B cell (primary cell): Measurements from ENCODE around the gene PGLYRP2. TPM values are rescaled to one million over a fixed set of nuclear protein-coding genes. Genes with fewer than 3 reads are reported as not detected.

Source experiments
- ATAC-seq: fragments of 200-7000 bp; cut with Tn5 transposase; one replicate; pipeline ENCODE4 v1.10.0; 2021; ENCODE audit warnings: low read depth, mild to moderate bottlenecking, moderate number of reproducible peaks, moderate library complexity
- CTCF ChIA-PET: fragments of 350-600 bp; sonication (Branson Sonifier 250); formaldehyde crosslinking; loops from one replicate; lab custom pipeline; 2021; ENCODE audit warnings: antibody characterized with exemption, inconsistent platforms; lab: Charles Lee
- POLR2A ChIA-PET: fragments of 350-600 bp; sonication (Branson Sonifier 250); formaldehyde crosslinking; loops from one replicate; lab custom pipeline; 2021; ENCODE audit warnings: antibody characterized with exemption; lab: Charles Lee
- DNase-seq: peaks from one replicate; pipeline ENCODE4 v3.0.0; 2013
- H2AFZ ChIP-seq: 2 replicates; pipeline ENCODE4 v1.6.1; 2012; ENCODE audit warnings: mild to moderate bottlenecking, low read depth, low read length; ENCODE audit not compliant: insufficient read depth, poor library complexity, severe bottlenecking
- H3K27ac ChIP-seq, 2 donors: 1 replicate in 1 of 2; 2 replicates in 1 of 2; pipeline ENCODE4 v1.5.1; 2012 to 2013; ENCODE audit warnings: low read length in 2 of 2, mild to moderate bottlenecking in 2 of 2, moderate library complexity in 1 of 2
- H3K27me3 ChIP-seq, 4 experiments: fragments of 200-600 bp in 1 of 4; sonication (generic) in 1 of 4; replicated peaks in 1 of 4; 1 replicate in 2 of 4; 2 replicates in 2 of 4; pipeline versions ENCODE4 v1.6.1 to v1.7.0; 2013 to 2016; ENCODE audit warnings: low read length in 3 of 4, mild to moderate bottlenecking in 2 of 4, mixed read lengths in 1 of 4, moderate library complexity in 1 of 4; ENCODE audit not compliant: insufficient read depth in 4 of 4, control insufficient read depth in 3 of 4; ENCODE audit errors: control extremely low read depth in 1 of 4
- H3K36me3 ChIP-seq, 2 experiments: replicated peaks in 1 of 2; 1 replicate in 1 of 2; 2 replicates in 1 of 2; pipeline versions ENCODE4 v1.6.1 to v1.7.1; 2013; ENCODE audit warnings: low read length in 1 of 2; ENCODE audit not compliant: insufficient read depth in 2 of 2, control insufficient read depth in 1 of 2; ENCODE audit errors: control extremely low read depth in 1 of 2, extremely low read depth in 1 of 2
- H3K4me1 ChIP-seq, 2 donors: fragments of 200-600 bp in 1 of 2; sonication (generic) in 1 of 2; 1 replicate in 1 of 2; 2 replicates in 1 of 2; pipeline versions ENCODE4 v1.5.1 to v1.6.1; 2013 to 2017; ENCODE audit warnings: low read length in 2 of 2; ENCODE audit not compliant: control insufficient read depth in 2 of 2, insufficient read depth in 2 of 2
- H3K4me2 ChIP-seq: replicated peaks from 2 replicates; pipeline ENCODE3; 2012; ENCODE audit warnings: mild to moderate bottlenecking, low read depth, low read length; ENCODE audit not compliant: poor library complexity, severe bottlenecking
- H3K4me3 ChIP-seq, 5 experiments: fragments of 200-600 bp in 1 of 5; sonication (generic) in 1 of 5; 1 replicate in 3 of 5; 2 replicates in 2 of 5; pipeline versions ENCODE4 v1.5.1 to v1.7.0; 2011 to 2016; ENCODE audit warnings: low read length in 4 of 5, mild to moderate bottlenecking in 4 of 5, low read depth in 2 of 5, control low read depth in 1 of 5, moderate library complexity in 1 of 5; ENCODE audit not compliant: insufficient read depth in 1 of 5; ENCODE audit errors: control extremely low read depth in 1 of 5, extremely low read depth in 1 of 5
- H3K79me2 ChIP-seq: fragments of 200-600 bp; sonication (generic); one replicate; pipeline ENCODE4 v1.6.0; 2016; ENCODE audit warnings: low read length; ENCODE audit not compliant: control insufficient read depth, insufficient read depth
- H3K9ac ChIP-seq: fragments of 200-600 bp; sonication (generic); 2 replicates; pipeline ENCODE4 v1.6.1; 2017; ENCODE audit warnings: mild to moderate bottlenecking, low read length, moderate library complexity
- H3K9me3 ChIP-seq, 3 donors: one replicate each; pipeline versions ENCODE4 v1.6.1 to v1.7.1; 2013; ENCODE audit warnings: low read length in 2 of 3; ENCODE audit not compliant: control insufficient read depth in 2 of 3, insufficient read depth in 1 of 3; ENCODE audit errors: control extremely low read depth in 1 of 3
- H4K20me1 ChIP-seq: 2 replicates; pipeline ENCODE4 v1.6.0; 2012; ENCODE audit warnings: mild to moderate bottlenecking, low read length; ENCODE audit not compliant: insufficient read depth, control insufficient read depth, poor library complexity, severe bottlenecking
- H3K27ac Mint-ChIP-seq: one replicate; pipeline ENCODE4 v1.8.0; 2021; ENCODE audit warnings: mixed read lengths
- H3K27me3 Mint-ChIP-seq: one replicate; pipeline ENCODE4 v1.8.0; 2021; ENCODE audit warnings: mixed read lengths
- H3K4me1 Mint-ChIP-seq: one replicate; pipeline ENCODE4 v1.8.0; 2021; ENCODE audit warnings: mixed read lengths
- H3K4me3 Mint-ChIP-seq: one replicate; pipeline ENCODE4 v1.8.0; 2021; ENCODE audit warnings: mixed read lengths
- H3K9me3 Mint-ChIP-seq: one replicate; pipeline ENCODE4 v1.8.0; 2022; ENCODE audit warnings: mixed read lengths; ENCODE audit not compliant: insufficient read depth
- EZH2 ChIP-seq: IDR thresholded peaks from 2 replicates; pipeline ENCODE4 v1.6.1; 2012; ENCODE audit warnings: borderline replicate concordance, low read depth, mild to moderate bottlenecking, moderate library complexity, low read length; ENCODE audit not compliant: insufficient read depth, poor library complexity, severe bottlenecking
- WGBS: methylation state at CpG from one replicate; pipeline ENCODE4 v1.1.5; 2013; ENCODE audit warnings: missing lambda C conversion rate; ENCODE audit not compliant: insufficient coverage; 5-methylcytosine and 5-hydroxymethylcytosine counted together
- intact Hi-C: fragments of 100-400 bp; cut with micrococcal nuclease; formaldehyde crosslinking; loops from one replicate; pipeline ENCODE4 v1.10.0; 2022
- polyA plus RNA-seq: library from polyadenylated mRNA; depleted of rRNA; stranded (reverse); fragments of >200 nt; gene quantifications from 2 replicates; pipeline ENCODE4 v1.2.3, GENCODE V29; 2012
- total RNA-seq, 2 donors: library from RNA; stranded (reverse); fragments of 120-200 nt in 1 of 2; gene quantifications; 1 replicate in 1 of 2; 2 replicates in 1 of 2; pipeline versions ENCODE4 v1.2.3 to v1.2.4, GENCODE V29; 2013 to 2022
- TF ChIP-seq, protein P1 (sequence below): fragments of 200-600 bp; IDR thresholded peaks from one replicate; pipeline ENCODE4 v1.8.0; 2022; ENCODE audit warnings: antibody characterized with exemption, mild to moderate bottlenecking

The PGLYRP2 gene
- total and polyA plus RNA-seq, 2 donors (not counting 1 experiment from before 2014, with no cell fraction given): not detected

DNA sequence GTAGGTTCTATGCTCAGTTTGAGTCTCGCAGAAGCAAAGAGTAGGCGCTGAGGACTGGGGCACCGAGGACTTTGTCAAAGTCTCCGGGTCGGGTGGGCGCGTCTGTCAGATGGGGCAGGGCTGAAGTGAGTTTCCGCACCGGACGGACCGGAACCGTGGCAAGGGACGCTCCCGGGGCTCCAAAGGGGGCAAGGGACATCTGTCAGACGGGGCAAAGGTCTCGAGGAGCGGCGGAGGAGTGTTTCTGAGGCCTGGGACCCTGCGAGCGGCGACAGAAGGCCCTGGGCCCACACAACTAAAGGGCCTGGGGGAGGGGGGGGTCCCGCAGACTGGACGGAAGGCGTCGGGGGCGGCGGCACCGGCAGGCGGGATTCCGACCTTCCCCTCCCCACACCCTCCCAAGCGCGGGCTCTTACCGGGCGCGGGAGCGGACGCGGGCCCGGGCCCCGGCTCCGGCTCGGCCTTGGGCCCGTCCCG lies 47.2 kb downstream of the PGLYRP2 start:
- WGBS: under 1% methylated on average over 27 of the region's 44 CpGs
- H3K4me1 Mint-ChIP-seq: peaks cover 27% of the 10 kb centered on the region
- ChIA-PET POLR2A (interaction anchor here (0.5 to 3.6 kb wide), 5 partner anchors 13 to 1693 kb away, joined by 3 to 15 read pairs (median 4); partner anchors contain the start of genes AKAP8 and AKAP8L), CTCF (interaction anchor here (1.4 to 2.4 kb wide), 2 partner anchors 13 kb away, joined by 7 to 21 read pairs; partner anchors contain the start of gene AKAP8L)
- DNase-seq (peak; percentile 51), ATAC-seq (no peak)
- H3K4me3 Mint-ChIP-seq: peak overlapping the region; percentile 94
- no peaks in the 10 kb centered on the region for H3K27me3 ChIP-seq
- peaks cover 0 to 6% of the 10 kb centered on the region in 2 experiments for H3K36me3 ChIP-seq
- H3K9me3 ChIP-seq: peaks cover 0 to 7% (median 0%) of the 10 kb centered on the region in 3 donors
- peak overlapping the region; percentile 93 for H3K27ac Mint-ChIP-seq
- H2AFZ ChIP-seq: peak overlapping the region; percentile 68
- TF ChIP-seq EZH2: no peak
- TF ChIP-seq, protein P1, sequence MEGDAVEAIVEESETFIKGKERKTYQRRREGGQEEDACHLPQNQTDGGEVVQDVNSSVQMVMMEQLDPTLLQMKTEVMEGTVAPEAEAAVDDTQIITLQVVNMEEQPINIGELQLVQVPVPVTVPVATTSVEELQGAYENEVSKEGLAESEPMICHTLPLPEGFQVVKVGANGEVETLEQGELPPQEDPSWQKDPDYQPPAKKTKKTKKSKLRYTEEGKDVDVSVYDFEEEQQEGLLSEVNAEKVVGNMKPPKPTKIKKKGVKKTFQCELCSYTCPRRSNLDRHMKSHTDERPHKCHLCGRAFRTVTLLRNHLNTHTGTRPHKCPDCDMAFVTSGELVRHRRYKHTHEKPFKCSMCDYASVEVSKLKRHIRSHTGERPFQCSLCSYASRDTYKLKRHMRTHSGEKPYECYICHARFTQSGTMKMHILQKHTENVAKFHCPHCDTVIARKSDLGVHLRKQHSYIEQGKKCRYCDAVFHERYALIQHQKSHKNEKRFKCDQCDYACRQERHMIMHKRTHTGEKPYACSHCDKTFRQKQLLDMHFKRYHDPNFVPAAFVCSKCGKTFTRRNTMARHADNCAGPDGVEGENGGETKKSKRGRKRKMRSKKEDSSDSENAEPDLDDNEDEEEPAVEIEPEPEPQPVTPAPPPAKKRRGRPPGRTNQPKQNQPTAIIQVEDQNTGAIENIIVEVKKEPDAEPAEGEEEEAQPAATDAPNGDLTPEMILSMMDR: no peak
- peak overlapping the region; percentile 98 for H3K4me2 ChIP-seq
- peak overlapping the region; percentile 4 to 80 (median 74) for H3K4me3 ChIP-seq
- peak overlapping the region in 1 of 2 donors; percentile 71 for H3K27ac ChIP-seq
- no peaks in the 10 kb centered on the region for H3K27me3 Mint-ChIP-seq
- H3K79me2 ChIP-seq: peaks cover 37% of the 10 kb centered on the region
- H4K20me1 ChIP-seq: peaks cover 49% of the 10 kb centered on the region
- peak overlapping the region; percentile 75 for H3K9ac ChIP-seq
- peaks cover 24 to 32% of the 10 kb centered on the region in 2 donors for H3K4me1 ChIP-seq
- H3K9me3 Mint-ChIP-seq: no peaks in the 10 kb centered on the region
- intact Hi-C loops: loop anchor here (1.0 to 2.0 kb wide), 4 partner anchors 13 to 124 kb away; partner anchors contain the start of gene RASAL3
